GM23338 (cell line): Measurements from ENCODE around the gene MINDY4.

Experiments used
- CREB1 ChIP-seq: fragments of 250-450 bp; sonication (Bioruptor Pico); IDR thresholded peaks from 2 replicates; pipeline ENCODE4 v1.5.0; 2020; ENCODE audit warnings: low read depth, mild to moderate bottlenecking, moderate library complexity
- EZH2 ChIP-seq: fragments of 200-600 bp; sonication (generic); IDR thresholded peaks from one replicate; pipeline ENCODE4 v1.8.0; 2017; ENCODE audit warnings: antibody characterized with exemption, mild to moderate bottlenecking, low read depth; ENCODE audit not compliant: unreplicated experiment
- JUNB ChIP-seq: IDR thresholded peaks from one replicate; pipeline ENCODE4 v1.6.1; 2016; ENCODE audit warnings: antibody characterized with exemption; ENCODE audit not compliant: unreplicated experiment
- NANOG ChIP-seq: IDR thresholded peaks from 2 replicates; pipeline ENCODE4 v1.6.1; 2016; ENCODE audit warnings: antibody characterized with exemption, borderline replicate concordance
- POLR2AphosphoS5 ChIP-seq: IDR thresholded peaks from 2 replicates; pipeline ENCODE4 v1.6.1; 2016; ENCODE audit warnings: antibody characterized with exemption, low read depth
- REST ChIP-seq: IDR thresholded peaks from one replicate; pipeline ENCODE4 v1.6.1; 2018; ENCODE audit warnings: antibody characterized with exemption; ENCODE audit not compliant: unreplicated experiment
- TF ChIP-seq, protein P1 (sequence below), 2 experiments: fragments of 200-600 bp in 1 of 2; sonication (generic) in 1 of 2; conservative IDR thresholded peaks; 2 replicates each; pipeline versions ENCODE4 v1.5.1 to v1.6.1; 2016 to 2017; ENCODE audit warnings: antibody characterized with exemption in 2 of 2, low read depth in 2 of 2, mild to moderate bottlenecking in 2 of 2, moderate library complexity in 1 of 2

GRCh38 chr7:30810986-30811385 lies 39.8 kb downstream of the MINDY4 start:
- TF ChIP-seq, protein P1, sequence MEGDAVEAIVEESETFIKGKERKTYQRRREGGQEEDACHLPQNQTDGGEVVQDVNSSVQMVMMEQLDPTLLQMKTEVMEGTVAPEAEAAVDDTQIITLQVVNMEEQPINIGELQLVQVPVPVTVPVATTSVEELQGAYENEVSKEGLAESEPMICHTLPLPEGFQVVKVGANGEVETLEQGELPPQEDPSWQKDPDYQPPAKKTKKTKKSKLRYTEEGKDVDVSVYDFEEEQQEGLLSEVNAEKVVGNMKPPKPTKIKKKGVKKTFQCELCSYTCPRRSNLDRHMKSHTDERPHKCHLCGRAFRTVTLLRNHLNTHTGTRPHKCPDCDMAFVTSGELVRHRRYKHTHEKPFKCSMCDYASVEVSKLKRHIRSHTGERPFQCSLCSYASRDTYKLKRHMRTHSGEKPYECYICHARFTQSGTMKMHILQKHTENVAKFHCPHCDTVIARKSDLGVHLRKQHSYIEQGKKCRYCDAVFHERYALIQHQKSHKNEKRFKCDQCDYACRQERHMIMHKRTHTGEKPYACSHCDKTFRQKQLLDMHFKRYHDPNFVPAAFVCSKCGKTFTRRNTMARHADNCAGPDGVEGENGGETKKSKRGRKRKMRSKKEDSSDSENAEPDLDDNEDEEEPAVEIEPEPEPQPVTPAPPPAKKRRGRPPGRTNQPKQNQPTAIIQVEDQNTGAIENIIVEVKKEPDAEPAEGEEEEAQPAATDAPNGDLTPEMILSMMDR (conservative IDR thresholded peaks at IDR 0.05; ENCODE audit: low read depth in 2 of 2): no peak
- TF ChIP-seq JUNB: no peak
- no peak for TF ChIP-seq NANOG
- no peak for TF ChIP-seq POLR2AphosphoS5
- no peak for TF ChIP-seq REST
- no peak for TF ChIP-seq CREB1 (CRISPR knock-in tag)
- TF ChIP-seq EZH2: no peak
